H1 (cell line): ENCODE measurements around the gene ARHGEF16.

Source experiments
- CBX5 ChIP-seq: fragments of 300-800, 300-1000 bp; sonication (generic); IDR thresholded peaks from 2 replicates; pipeline ENCODE4 v1.7.1; 2016; ENCODE audit warnings: antibody characterized with exemption, low read length, low read depth
- CBX8 ChIP-seq: fragments of 300-800, 300-1000 bp; sonication (generic); IDR thresholded peaks from 2 replicates; pipeline ENCODE4 v1.7.1; 2016; ENCODE audit warnings: low read depth, low read length, borderline replicate concordance
- CEBPB ChIP-seq: IDR thresholded peaks from 2 replicates; pipeline ENCODE4 v1.6.1; 2012; ENCODE audit warnings: low read depth, low read length
- CTCF ChIP-seq, 3 experiments: IDR thresholded peaks; 1 replicate in 2 of 3; 2 replicates in 1 of 3; pipeline versions ENCODE4 v1.5.1 to v1.6.1; 2011; ENCODE audit warnings: low read length in 3 of 3, mild to moderate bottlenecking in 3 of 3, inconsistent platforms in 2 of 3, low read depth in 1 of 3, moderate library complexity in 1 of 3; ENCODE audit not compliant: insufficient read depth in 1 of 3; ENCODE audit errors: control extremely low read depth in 1 of 3
- GABPA ChIP-seq: IDR thresholded peaks from 2 replicates; pipeline ENCODE4 v1.6.1; 2011; ENCODE audit warnings: mild to moderate bottlenecking, low read length, moderate library complexity, borderline replicate concordance; ENCODE audit not compliant: insufficient read depth
- KDM1A ChIP-seq: fragments of 200-600, 300-600 bp; sonication (generic); IDR thresholded peaks from 2 replicates; pipeline ENCODE4 v1.7.1; 2016; ENCODE audit warnings: mild to moderate bottlenecking, low read length, borderline replicate concordance
- POLR2A ChIP-seq, 2 experiments: IDR thresholded peaks; 1 replicate in 1 of 2; 2 replicates in 1 of 2; pipeline ENCODE4 v1.6.1; 2011; ENCODE audit warnings: low read depth in 2 of 2, low read length in 2 of 2, mild to moderate bottlenecking in 2 of 2; ENCODE audit errors: control extremely low read depth in 1 of 2
- TEAD4 ChIP-seq: IDR thresholded peaks from 2 replicates; pipeline ENCODE4 v1.6.1; 2012; ENCODE audit warnings: low read depth, low read length, inconsistent platforms, mixed read lengths

- TF ChIP-seq CTCF (IDR thresholded peaks at IDR 0.05; ENCODE audit: control extremely low read depth in 1 of 3, insufficient read depth in 1 of 3, low read depth in 1 of 3, low read length in 3 of 3) (no peak), GABPA (no peak), KDM1A (no peak), POLR2A (IDR thresholded peaks at IDR 0.05; ENCODE audit: control extremely low read depth in 1 of 2, low read depth in 2 of 2, low read length in 2 of 2) (no peak), CBX8 (no peak), TEAD4 (no peak), CEBPB (no peak), CBX5 (no peak)
Observed at GRCh38 chr1:3409366-3410141, 44.9 kb upstream of the ARHGEF16 start.
